ENCODE results near the gene MUC2.

The MUC2 gene

GRCh38 chr11:1036303-1036923, 38.3 kb upstream of the MUC2 start, which contains the start of gene MUC6:
TSS of gene MUC6 (minus strand) at chr11:1036718. CDS start at chr11:1036655, 63 bp downstream.
- in situ Hi-C loops (cut with MboI; ENCODE audit: low sequenced_read_pairs) = no loop called here

- in situ Hi-C loops (cut with MboI; ENCODE audit: low sequenced_read_pairs) = no loop called here
Observed at GRCh38 chr11:1036931-1037330, 37.7 kb upstream of the MUC2 start.

GRCh38 chr11:1037506-1038055, 37.1 kb upstream of the MUC2 start:
- in situ Hi-C loops (cut with MboI; ENCODE audit: low sequenced_read_pairs) = no loop called here

GRCh38 chr11:1038361-1038760, 36.3 kb upstream of the MUC2 start:
- in situ Hi-C loops (cut with MboI; ENCODE audit: low sequenced_read_pairs) = no loop called here

- in situ Hi-C loops (cut with MboI; ENCODE audit: low sequenced_read_pairs) = no loop called here
Observed at GRCh38 chr11:1038921-1039320, 35.8 kb upstream of the MUC2 start.

GRCh38 chr11:1039481-1040427, 34.9 kb upstream of the MUC2 start:
- in situ Hi-C loops (cut with MboI; ENCODE audit: low sequenced_read_pairs) = no loop called here

GRCh38 chr11:1040428-1041148, 34.1 kb upstream of the MUC2 start:
- in situ Hi-C loops (cut with MboI; ENCODE audit: low sequenced_read_pairs) = no loop called here

GRCh38 chr11:1041149-1041467, 33.6 kb upstream of the MUC2 start:
- in situ Hi-C loops (cut with MboI; ENCODE audit: low sequenced_read_pairs) = no loop called here

- in situ Hi-C loops (cut with MboI; ENCODE audit: low sequenced_read_pairs) = no loop called here
Observed at GRCh38 chr11:1041471-1041870, 33.2 kb upstream of the MUC2 start.

GRCh38 chr11:1041936-1042608, 32.6 kb upstream of the MUC2 start:
- in situ Hi-C loops (cut with MboI; ENCODE audit: low sequenced_read_pairs) = no loop called here

GRCh38 chr11:1042626-1043562, 31.8 kb upstream of the MUC2 start:
- in situ Hi-C loops (cut with MboI; ENCODE audit: low sequenced_read_pairs) = no loop called here

- in situ Hi-C loops (cut with MboI; ENCODE audit: low sequenced_read_pairs) = no loop called here
Observed at GRCh38 chr11:1043563-1044096, 31.0 kb upstream of the MUC2 start.

GRCh38 chr11:1044160-1044559, 30.5 kb upstream of the MUC2 start:
- in situ Hi-C loops (cut with MboI; ENCODE audit: low sequenced_read_pairs) = no loop called here

- in situ Hi-C loops (cut with MboI; ENCODE audit: low sequenced_read_pairs) = no loop called here
Observed at GRCh38 chr11:1047595-1048156, 27.0 kb upstream of the MUC2 start.

- in situ Hi-C loops (cut with MboI; ENCODE audit: low sequenced_read_pairs) = no loop called here
Observed at GRCh38 chr11:1048375-1049070, 26.2 kb upstream of the MUC2 start.

- in situ Hi-C loops (cut with MboI; ENCODE audit: low sequenced_read_pairs) = no loop called here
Observed at GRCh38 chr11:1049071-1049405, 25.6 kb upstream of the MUC2 start.

- in situ Hi-C loops (cut with MboI; ENCODE audit: low sequenced_read_pairs) = no loop called here
Observed at GRCh38 chr11:1049431-1049891, 25.2 kb upstream of the MUC2 start.

GRCh38 chr11:1049911-1050580, 24.6 kb upstream of the MUC2 start:
- in situ Hi-C loops (cut with MboI; ENCODE audit: low sequenced_read_pairs) = no loop called here

Data from HL-60/S4 treated with phorbol 12-myristate 13-acetate at 8.2 ng/mL for 4 days and 3 days (cell line).